IMR-90 (cell line): ENCODE data around the gene CLDN18. TPM values are rescaled to one million over a fixed set of nuclear protein-coding genes. Genes with fewer than 3 reads are reported as not detected.

Source experiments
- ATAC-seq: fragments of 200-7000 bp; cut with Tn5 transposase; 2 replicates; pipeline ENCODE4 v1.9.1; 2020; ENCODE audit warnings: low read depth, mild to moderate bottlenecking, moderate library complexity
- BruUV-seq: library from RNA; stranded (reverse); fragments of 400-500 nt; replicated peaks from 2 replicates; lab custom pipeline; 2021; lab: Mats Ljungman, UMichigan
- CTCF ChIA-PET: fragments of 300-600 bp; formaldehyde crosslinking; extraction: SDS; loops from one replicate; lab custom pipeline; 2021; ENCODE audit warnings: antibody characterized with exemption; lab: Yijun Ruan, JAX
- POLR2A ChIA-PET: fragments of 300-600 bp; sonication (Branson Sonifier 250); formaldehyde crosslinking; loops from one replicate; lab custom pipeline; 2022; ENCODE audit warnings: antibody characterized with exemption; ENCODE audit not compliant: unreplicated experiment; lab: Charles Lee
- DNase-seq: peaks from one replicate; pipeline ENCODE4 v3.0.0; 2013
- H2AFZ ChIP-seq: replicated peaks from 2 replicates; pipeline ENCODE3; 2013; ENCODE audit warnings: low read length, mild to moderate bottlenecking; ENCODE audit not compliant: poor library complexity
- H2AK5ac ChIP-seq: 2 replicates; pipeline ENCODE4 v1.6.1; 2013; ENCODE audit warnings: low read depth, low read length, inconsistent platforms
- H2AK9ac ChIP-seq: replicated peaks from 2 replicates; pipeline ENCODE3; 2013; ENCODE audit warnings: mild to moderate bottlenecking, low read depth, low read length, moderate library complexity; ENCODE audit not compliant: poor library complexity
- H2BK120ac ChIP-seq: 2 replicates; pipeline ENCODE4 v1.6.1; 2013; ENCODE audit warnings: low read depth, low read length, inconsistent platforms
- H2BK15ac ChIP-seq: 3 replicates; pipeline ENCODE4 v1.6.1; 2013; ENCODE audit warnings: low read depth, low read length, inconsistent platforms
- H2BK20ac ChIP-seq: 2 replicates; pipeline ENCODE4 v1.6.1; 2013; ENCODE audit warnings: low read depth, mild to moderate bottlenecking, inconsistent platforms, low read length, moderate library complexity
- H2BK5ac ChIP-seq: 2 replicates; pipeline ENCODE4 v1.6.1; 2013; ENCODE audit warnings: mild to moderate bottlenecking, low read depth, low read length, inconsistent platforms; ENCODE audit not compliant: poor library complexity, severe bottlenecking
- H3K14ac ChIP-seq: replicated peaks from 2 replicates; pipeline ENCODE4 v1.6.1; 2013; ENCODE audit warnings: low read depth, low read length, inconsistent platforms
- H3K18ac ChIP-seq: 2 replicates; pipeline ENCODE4 v1.6.1; 2013; ENCODE audit warnings: low read depth, low read length, control low read depth
- H3K23ac ChIP-seq: 2 replicates; pipeline ENCODE4 v1.6.1; 2013; ENCODE audit warnings: low read depth, low read length, inconsistent platforms
- H3K27ac ChIP-seq: 2 replicates; pipeline ENCODE4 v1.5.1; 2013; ENCODE audit warnings: mild to moderate bottlenecking, control low read depth, low read length; ENCODE audit not compliant: insufficient read depth
- H3K27me3 ChIP-seq: 2 replicates; pipeline ENCODE4 v1.6.1; 2013; ENCODE audit warnings: low read length; ENCODE audit not compliant: control insufficient read depth, insufficient read depth
- H3K36me3 ChIP-seq: 2 replicates; pipeline ENCODE4 v1.6.1; 2013; ENCODE audit warnings: low read length, mixed read lengths; ENCODE audit not compliant: control insufficient read depth, insufficient read depth
- H3K4ac ChIP-seq: 2 replicates; pipeline ENCODE4 v1.6.1; 2013; ENCODE audit warnings: low read depth, low read length, inconsistent platforms
- H3K4me1 ChIP-seq: 2 replicates; pipeline ENCODE4 v1.6.1; 2013; ENCODE audit warnings: low read length, mixed read lengths; ENCODE audit not compliant: control insufficient read depth, insufficient read depth
- H3K4me2 ChIP-seq: 2 replicates; pipeline ENCODE4 v1.6.1; 2013; ENCODE audit warnings: low read depth, mild to moderate bottlenecking, control low read depth, low read length, moderate library complexity
- H3K4me3 ChIP-seq: 2 replicates; pipeline ENCODE4 v1.5.1; 2013; ENCODE audit warnings: low read depth, mild to moderate bottlenecking, control low read depth, low read length, moderate library complexity; ENCODE audit not compliant: insufficient read depth
- H3K56ac ChIP-seq: 2 replicates; pipeline ENCODE4 v1.6.1; 2013; ENCODE audit warnings: low read length, inconsistent platforms; ENCODE audit not compliant: insufficient read depth; ENCODE audit errors: extremely low read depth
- H3K79me1 ChIP-seq, 2 experiments: 2 replicates each; pipeline ENCODE4 v1.6.1; 2013; ENCODE audit warnings: low read length in 2 of 2, inconsistent platforms in 1 of 2, low read depth in 1 of 2
- H3K9ac ChIP-seq: 2 replicates; pipeline ENCODE4 v1.6.1; 2013; ENCODE audit warnings: low read depth, low read length, control low read depth
- H3K9me1 ChIP-seq: 2 replicates; pipeline ENCODE4 v1.6.1; 2013; ENCODE audit warnings: low read length, inconsistent platforms; ENCODE audit not compliant: insufficient read depth
- H3K9me3 ChIP-seq: 2 replicates; pipeline ENCODE4 v1.6.1; 2013; ENCODE audit warnings: low read length; ENCODE audit not compliant: control insufficient read depth, insufficient read depth
- H4K20me1 ChIP-seq: 2 replicates; pipeline ENCODE4 v1.6.1; 2013; ENCODE audit warnings: low read length, inconsistent platforms; ENCODE audit not compliant: insufficient read depth
- H4K5ac ChIP-seq: 2 replicates; pipeline ENCODE4 v1.6.1; 2013; ENCODE audit warnings: mild to moderate bottlenecking, low read depth, low read length, control low read depth
- H4K8ac ChIP-seq, 2 experiments: 2 replicates each; pipeline ENCODE4 v1.6.1; 2013; ENCODE audit warnings: low read depth in 2 of 2, low read length in 2 of 2, control low read depth in 1 of 2, inconsistent platforms in 1 of 2
- H4K91ac ChIP-seq: 2 replicates; pipeline ENCODE4 v1.6.1; 2013; ENCODE audit warnings: low read depth, low read length, inconsistent platforms; ENCODE audit not compliant: insufficient read depth
- CEBPB ChIP-seq: IDR thresholded peaks from 2 replicates; pipeline ENCODE4 v1.6.1; 2012; ENCODE audit warnings: low read depth, low read length, improper control_type of control experiment
- FOS ChIP-seq: fragments of 150-350 bp; IDR thresholded peaks from 2 replicates; pipeline ENCODE4 v1.6.1; 2016; ENCODE audit warnings: low read depth, low read length
- MAFK ChIP-seq: IDR thresholded peaks from 2 replicates; pipeline ENCODE4 v1.6.1; 2012; ENCODE audit warnings: low read depth, low read length, improper control_type of control experiment
- MAZ ChIP-seq: IDR thresholded peaks from 2 replicates; pipeline ENCODE4 v1.6.1; 2012; ENCODE audit warnings: low read depth, mild to moderate bottlenecking, low read length, improper control_type of control experiment, moderate library complexity, borderline replicate concordance
- NFE2L2 ChIP-seq: fragments of 150-350 bp; IDR thresholded peaks from 2 replicates; pipeline ENCODE4 v1.6.1; 2016; ENCODE audit warnings: low read depth, mild to moderate bottlenecking, low read length
- SMC3 ChIP-seq: fragments of 150-350 bp; IDR thresholded peaks from 2 replicates; pipeline ENCODE4 v1.6.1; 2016; ENCODE audit warnings: low read depth, mild to moderate bottlenecking, antibody characterized with exemption, low read length, moderate library complexity
- WGBS, 2 experiments: methylation state at CpG; one replicate each; pipeline versions ENCODE4 v1.1.5 to v1.1.7; 2013; ENCODE audit warnings: missing lambda C conversion rate in 2 of 2; ENCODE audit not compliant: insufficient read length in 1 of 2; ENCODE audit errors: extremely low coverage in 2 of 2; 5-methylcytosine and 5-hydroxymethylcytosine counted together
- dilution Hi-C: fragments of 300-500 bp; cut with HindIII; formaldehyde crosslinking; loops from one replicate; pipeline ENCODE4 v1.14.3; 2018; ENCODE audit warnings: low sequenced_read_pairs; ENCODE audit not compliant: unreplicated experiment
- in situ Hi-C: fragments of 300-500 bp; cut with MboI; formaldehyde crosslinking; loops from 3 replicates; pipeline ENCODE4 v1.14.3; 2019; ENCODE audit warnings: low sequenced_read_pairs, inconsistent platforms, mixed read lengths
- intact Hi-C: fragments of 100-400 bp; cut with micrococcal nuclease; formaldehyde crosslinking; loops from 2 replicates; pipeline ENCODE4 v1.10.0; 2022
- polyA plus RNA-seq, 3 experiments: library from polyadenylated mRNA; depleted of rRNA; stranded (reverse); fragments of >200 nt; gene quantifications; 2 replicates each; pipeline ENCODE4 v1.2.3, GENCODE V29; 2012; ENCODE audit warnings: low replicate concordance in 1 of 3
- total RNA-seq: library from RNA; depleted of rRNA; stranded (reverse); fragments of >200 nt; gene quantifications from 2 replicates; pipeline ENCODE4 v1.2.3, GENCODE V29; 2012

Gene CLDN18
- total and polyA plus RNA-seq, 2 of the 4 experiments (the other 2 are of a cell fraction), result not detected

DNA sequence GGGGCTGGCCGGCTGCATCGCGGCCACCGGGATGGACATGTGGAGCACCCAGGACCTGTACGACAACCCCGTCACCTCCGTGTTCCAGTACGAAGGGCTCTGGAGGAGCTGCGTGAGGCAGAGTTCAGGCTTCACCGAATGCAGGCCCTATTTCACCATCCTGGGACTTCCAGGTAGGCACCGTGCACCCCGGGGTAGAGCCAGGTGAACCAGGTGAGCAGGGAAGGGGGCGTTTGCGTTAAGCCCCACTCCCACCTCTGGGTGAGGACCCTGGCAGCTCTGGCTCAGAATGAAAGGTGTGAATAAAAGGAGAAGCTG lies 267 bp downstream of the CLDN18 start:
- Histone ChIP-seq H4K91ac (no peak overlapping the region), H2AK5ac (no peak overlapping the region), H2AK9ac (no peak overlapping the region), H4K20me1 (no peaks in the 10 kb centered on the region), H3K4ac (no peak overlapping the region), H3K36me3 (no peaks in the 10 kb centered on the region; the same call in 1 of the 2 replicates), H4K5ac (no peak overlapping the region), H3K4me2 (no peak overlapping the region), H3K9ac (no peak overlapping the region), H3K79me1 (no peaks in the 10 kb centered on the region), H4K8ac (no peak overlapping the region), H3K56ac (no peak overlapping the region), H2BK20ac (no peak overlapping the region), H3K18ac (no peak overlapping the region), H3K27me3 (no peaks in the 10 kb centered on the region), H2AFZ (no peak overlapping the region), H2BK15ac (no peak overlapping the region), H3K9me1 (no peaks in the 10 kb centered on the region; the same call in 1 of the 2 replicates), H2BK5ac (no peak overlapping the region), H3K14ac (no peak overlapping the region), H3K27ac (no peak overlapping the region), H2BK120ac (no peak overlapping the region), H3K23ac (no peak overlapping the region), H3K4me1 (no peaks in the 10 kb centered on the region), H3K9me3 (no peaks in the 10 kb centered on the region), H3K4me3 (no peak overlapping the region)
- WGBS, 2 experiments, result 93% methylated on average over 8 of the region's 14 CpGs; no CpG with 5 or more reads in 1 of the 2 experiments
- dilution Hi-C loops (no loop called here), intact Hi-C loops (no loop called here), in situ Hi-C loops (no loop called here)
- ATAC-seq (no peak), DNase-seq (no peak)
- ChIA-PET CTCF (no interaction called here), POLR2A (no interaction called here)
- no TSS peak for BruUV-seq
- no peak for TF ChIP-seq MAFK
- no peak for TF ChIP-seq MAZ
- TF ChIP-seq FOS, result no peak
- TF ChIP-seq SMC3, result no peak
- no peak for TF ChIP-seq CEBPB
- no peak for TF ChIP-seq NFE2L2
